ENCODE results near the gene ZNF385B.

- no peak for TF ChIP-seq ZBTB48 (tag by site-specific recombination; IDR thresholded peaks at IDR 0.05)
- TF ChIP-seq HOXC10 (CRISPR knock-in tag; IDR thresholded peaks at IDR 0.05): no peak
- no peak for TF ChIP-seq ZNF274 (IDR thresholded peaks at IDR 0.05; ENCODE audit: low read length)
- TF ChIP-seq ZNF274 (tag by site-specific recombination; IDR thresholded peaks at IDR 0.05; ENCODE audit: borderline replicate concordance): no peak
- no peak for TF ChIP-seq REST (tag by site-specific recombination; IDR thresholded peaks at IDR 0.05)
- no peak for TF ChIP-seq CTCF (tag by site-specific recombination; IDR thresholded peaks at IDR 0.05)
- TF ChIP-seq ZNF580 (tag by site-specific recombination; IDR thresholded peaks at IDR 0.05): no peak
- no peak for TF ChIP-seq PRDM1 (tag by site-specific recombination; IDR thresholded peaks at IDR 0.05)
- TF ChIP-seq ZNF670 (tag by site-specific recombination; IDR thresholded peaks at IDR 0.05; ENCODE audit: low read depth): no peak
- no peak for TF ChIP-seq ZNF423 (tag by site-specific recombination; IDR thresholded peaks at IDR 0.05)
- no peak for TF ChIP-seq ZBTB7A (tag by site-specific recombination; IDR thresholded peaks at IDR 0.05; ENCODE audit: low read depth)
- TF ChIP-seq ZNF529 (tag by site-specific recombination; IDR thresholded peaks at IDR 0.05; ENCODE audit: insufficient replicate concordance): no peak
Measured at GRCh38 chr2:179745635-179746256, 115.7 kb downstream of the ZNF385B start.
